ENCODE results near the gene NPAS3.

DNA sequence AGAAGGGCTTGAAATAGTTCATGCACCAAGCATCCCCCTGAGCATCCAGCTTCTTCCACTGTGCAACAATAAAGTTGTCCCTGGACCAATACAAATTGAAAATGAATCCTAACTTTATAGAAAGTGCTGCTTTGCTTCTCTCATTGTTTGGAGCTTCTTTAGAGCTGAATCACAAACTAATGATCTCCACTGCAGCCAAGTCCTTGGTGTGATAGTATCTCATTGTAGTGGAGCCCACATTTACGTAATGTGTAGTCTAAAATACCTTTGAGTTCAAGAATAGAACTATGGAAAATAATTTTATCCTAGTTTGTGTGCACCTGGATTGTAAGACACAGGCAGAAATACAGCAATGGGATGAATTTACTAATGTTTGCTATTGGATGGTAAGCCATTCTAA, 692.3 kb downstream of the NPAS3 start:
- TF ChIP-seq YY1 (IDR thresholded peaks at IDR 0.05) (no peak), RXRA (IDR thresholded peaks at IDR 0.05) (no peak), FOXA1 (IDR thresholded peaks at IDR 0.05) (no peak), JUND (IDR thresholded peaks at IDR 0.05) (no peak), NR2F2 (IDR thresholded peaks at IDR 0.05) (no peak)
- TF ChIP-seq, protein P1, sequence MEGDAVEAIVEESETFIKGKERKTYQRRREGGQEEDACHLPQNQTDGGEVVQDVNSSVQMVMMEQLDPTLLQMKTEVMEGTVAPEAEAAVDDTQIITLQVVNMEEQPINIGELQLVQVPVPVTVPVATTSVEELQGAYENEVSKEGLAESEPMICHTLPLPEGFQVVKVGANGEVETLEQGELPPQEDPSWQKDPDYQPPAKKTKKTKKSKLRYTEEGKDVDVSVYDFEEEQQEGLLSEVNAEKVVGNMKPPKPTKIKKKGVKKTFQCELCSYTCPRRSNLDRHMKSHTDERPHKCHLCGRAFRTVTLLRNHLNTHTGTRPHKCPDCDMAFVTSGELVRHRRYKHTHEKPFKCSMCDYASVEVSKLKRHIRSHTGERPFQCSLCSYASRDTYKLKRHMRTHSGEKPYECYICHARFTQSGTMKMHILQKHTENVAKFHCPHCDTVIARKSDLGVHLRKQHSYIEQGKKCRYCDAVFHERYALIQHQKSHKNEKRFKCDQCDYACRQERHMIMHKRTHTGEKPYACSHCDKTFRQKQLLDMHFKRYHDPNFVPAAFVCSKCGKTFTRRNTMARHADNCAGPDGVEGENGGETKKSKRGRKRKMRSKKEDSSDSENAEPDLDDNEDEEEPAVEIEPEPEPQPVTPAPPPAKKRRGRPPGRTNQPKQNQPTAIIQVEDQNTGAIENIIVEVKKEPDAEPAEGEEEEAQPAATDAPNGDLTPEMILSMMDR (IDR thresholded peaks at IDR 0.05; ENCODE audit: low read depth, low read length, missing input control), result no peak
- TF ChIP-seq, protein P2, sequence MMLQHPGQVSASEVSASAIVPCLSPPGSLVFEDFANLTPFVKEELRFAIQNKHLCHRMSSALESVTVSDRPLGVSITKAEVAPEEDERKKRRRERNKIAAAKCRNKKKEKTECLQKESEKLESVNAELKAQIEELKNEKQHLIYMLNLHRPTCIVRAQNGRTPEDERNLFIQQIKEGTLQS (IDR thresholded peaks at IDR 0.05), result no peak
- TF ChIP-seq, protein P3, sequence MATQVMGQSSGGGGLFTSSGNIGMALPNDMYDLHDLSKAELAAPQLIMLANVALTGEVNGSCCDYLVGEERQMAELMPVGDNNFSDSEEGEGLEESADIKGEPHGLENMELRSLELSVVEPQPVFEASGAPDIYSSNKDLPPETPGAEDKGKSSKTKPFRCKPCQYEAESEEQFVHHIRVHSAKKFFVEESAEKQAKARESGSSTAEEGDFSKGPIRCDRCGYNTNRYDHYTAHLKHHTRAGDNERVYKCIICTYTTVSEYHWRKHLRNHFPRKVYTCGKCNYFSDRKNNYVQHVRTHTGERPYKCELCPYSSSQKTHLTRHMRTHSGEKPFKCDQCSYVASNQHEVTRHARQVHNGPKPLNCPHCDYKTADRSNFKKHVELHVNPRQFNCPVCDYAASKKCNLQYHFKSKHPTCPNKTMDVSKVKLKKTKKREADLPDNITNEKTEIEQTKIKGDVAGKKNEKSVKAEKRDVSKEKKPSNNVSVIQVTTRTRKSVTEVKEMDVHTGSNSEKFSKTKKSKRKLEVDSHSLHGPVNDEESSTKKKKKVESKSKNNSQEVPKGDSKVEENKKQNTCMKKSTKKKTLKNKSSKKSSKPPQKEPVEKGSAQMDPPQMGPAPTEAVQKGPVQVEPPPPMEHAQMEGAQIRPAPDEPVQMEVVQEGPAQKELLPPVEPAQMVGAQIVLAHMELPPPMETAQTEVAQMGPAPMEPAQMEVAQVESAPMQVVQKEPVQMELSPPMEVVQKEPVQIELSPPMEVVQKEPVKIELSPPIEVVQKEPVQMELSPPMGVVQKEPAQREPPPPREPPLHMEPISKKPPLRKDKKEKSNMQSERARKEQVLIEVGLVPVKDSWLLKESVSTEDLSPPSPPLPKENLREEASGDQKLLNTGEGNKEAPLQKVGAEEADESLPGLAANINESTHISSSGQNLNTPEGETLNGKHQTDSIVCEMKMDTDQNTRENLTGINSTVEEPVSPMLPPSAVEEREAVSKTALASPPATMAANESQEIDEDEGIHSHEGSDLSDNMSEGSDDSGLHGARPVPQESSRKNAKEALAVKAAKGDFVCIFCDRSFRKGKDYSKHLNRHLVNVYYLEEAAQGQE (IDR thresholded peaks at IDR 0.05), result no peak
- TF ChIP-seq, protein P4, sequence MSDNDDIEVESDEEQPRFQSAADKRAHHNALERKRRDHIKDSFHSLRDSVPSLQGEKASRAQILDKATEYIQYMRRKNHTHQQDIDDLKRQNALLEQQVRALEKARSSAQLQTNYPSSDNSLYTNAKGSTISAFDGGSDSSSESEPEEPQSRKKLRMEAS (IDR thresholded peaks at IDR 0.05), result no peak

Measured in liver (tissue), 3 donors.